Body of pancreas (tissue), 4 donors: Measurements from ENCODE around the gene LRRC7. TPM values are rescaled to one million over a fixed set of nuclear protein-coding genes. Genes with fewer than 3 reads are reported as not detected.
"Not testable (repeated sequence)": the region's sequence is repeated elsewhere in the genome, so short reads cannot be mapped to it uniquely, and the experiment has no call there.

ENCODE experiments used
- ATAC-seq: fragments of 150-250 bp; one replicate; pipeline ENCODE4 v1.9.1; 2016
- DNase-seq, 4 donors: peaks; one replicate each; pipeline ENCODE4 v3.0.0-alpha.2; 2019
- H3K27ac ChIP-seq, 4 donors: fragments of 200-600 bp; sonication (generic); 1 replicate in 3 of 4; 2 replicates in 1 of 4; pipeline versions ENCODE4 v1.5.1 to v1.6.1; 2016 to 2019; ENCODE audit warnings: mild to moderate bottlenecking in 1 of 4, mixed read lengths in 1 of 4, moderate library complexity in 1 of 4
- H3K27me3 ChIP-seq, 2 donors: fragments of 200-600 bp; sonication (generic); one replicate each; pipeline ENCODE4 v1.6.0; 2016; ENCODE audit warnings: mild to moderate bottlenecking in 1 of 2
- H3K36me3 ChIP-seq, 2 donors: fragments of 200-600 bp; sonication (generic); replicated peaks in 1 of 2; 2 replicates each; pipeline ENCODE4 v1.5.1; 2016; ENCODE audit warnings: low read depth in 2 of 2; ENCODE audit not compliant: insufficient read depth in 1 of 2
- H3K4me1 ChIP-seq: fragments of 200-600 bp; sonication (generic); one replicate; pipeline ENCODE4 v1.6.0; 2016
- H3K4me3 ChIP-seq, 2 donors: fragments of 200-600 bp; sonication (generic); 1 replicate in 1 of 2; 2 replicates in 1 of 2; pipeline ENCODE4 v1.5.1; 2016 to 2019
- H3K9me3 ChIP-seq, 3 donors: fragments of 200-600 bp; sonication (generic); 1 replicate in 2 of 3; 2 replicates in 1 of 3; pipeline ENCODE4 v1.5.1; 2016
- POLR2A ChIP-seq, 3 donors: fragments of 450-650 bp; IDR thresholded peaks; one replicate each; pipeline ENCODE4 v1.6.1; 2016; ENCODE audit warnings: antibody characterized with exemption in 3 of 3, mild to moderate bottlenecking in 2 of 3
- WGBS, 2 donors: methylation state at CpG; one replicate each; pipeline ENCODE4 v1.1.5; 2017; 5-methylcytosine and 5-hydroxymethylcytosine counted together
- intact Hi-C: fragments of 100-400 bp; cut with DNase I; formaldehyde crosslinking; loops from one replicate; pipeline ENCODE4 v1.15.1; 2023
- total RNA-seq, 2 donors: library from RNA; depleted of rRNA; stranded (reverse); fragments of >200 nt; gene quantifications; one replicate each; pipeline ENCODE4 v1.1.0, GENCODE V29; 2016
- TF ChIP-seq, protein P1 (sequence below), 7 experiments: fragments of 450-650 bp in 4 of 7; fragments of 200-600 bp in 3 of 7; sonication (generic) in 3 of 7; IDR thresholded peaks; one replicate each; pipeline ENCODE4 v1.5.1; 2016 to 2019; ENCODE audit warnings: antibody characterized with exemption in 7 of 7

LRRC7 gene
- total RNA-seq, 2 donors from 2014 or later: 1.3 to 2.6 TPM

DNA sequence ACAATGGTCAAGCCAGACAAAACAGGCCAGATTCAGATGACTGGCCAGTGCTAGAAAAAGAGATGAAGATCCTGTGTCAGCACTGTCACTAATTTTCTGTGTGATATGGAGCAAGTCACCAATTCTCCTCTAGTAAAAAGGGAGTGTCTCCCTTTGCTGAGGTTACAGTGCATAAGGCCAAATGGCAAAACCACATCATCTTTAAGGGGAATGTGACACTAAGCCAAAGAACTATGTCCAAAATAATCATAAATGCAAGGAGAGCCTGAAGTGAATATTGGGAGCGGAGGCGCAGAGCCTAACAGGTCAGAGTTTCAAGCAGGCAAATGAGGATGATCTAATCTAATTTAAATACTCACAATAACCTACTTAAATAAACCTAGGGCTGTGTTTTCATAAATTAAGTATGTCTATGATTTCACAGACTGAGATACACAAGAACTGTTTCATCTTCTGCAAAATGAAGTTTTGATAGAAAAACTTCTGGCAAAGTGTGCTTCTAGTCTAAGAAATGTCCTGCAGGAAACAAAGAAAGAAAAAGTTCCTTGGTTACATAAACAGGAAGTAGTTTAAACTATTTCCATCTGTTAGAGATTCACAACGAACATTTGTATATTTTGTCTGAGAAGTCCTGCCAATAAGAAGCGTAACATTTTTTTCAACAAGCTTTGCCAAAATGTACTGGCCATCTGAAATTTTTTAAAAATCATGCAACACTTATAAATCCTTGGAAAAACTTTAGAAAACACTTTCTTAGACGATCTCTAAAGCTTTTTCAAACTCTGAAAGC is 347.4 kb downstream of the LRRC7 start:
- intact Hi-C loops: no loop called here
- H3K36me3 ChIP-seq: no peaks in the 10 kb centered on the region
- 53 to 59% methylated on average over 5 of the region's 5 CpGs for WGBS, 2 donors
- no peak for ATAC-seq
- H3K27me3 ChIP-seq: no peaks in the 10 kb centered on the region
- no peaks in the 10 kb centered on the region for H3K4me1 ChIP-seq
- TF ChIP-seq, protein P1, sequence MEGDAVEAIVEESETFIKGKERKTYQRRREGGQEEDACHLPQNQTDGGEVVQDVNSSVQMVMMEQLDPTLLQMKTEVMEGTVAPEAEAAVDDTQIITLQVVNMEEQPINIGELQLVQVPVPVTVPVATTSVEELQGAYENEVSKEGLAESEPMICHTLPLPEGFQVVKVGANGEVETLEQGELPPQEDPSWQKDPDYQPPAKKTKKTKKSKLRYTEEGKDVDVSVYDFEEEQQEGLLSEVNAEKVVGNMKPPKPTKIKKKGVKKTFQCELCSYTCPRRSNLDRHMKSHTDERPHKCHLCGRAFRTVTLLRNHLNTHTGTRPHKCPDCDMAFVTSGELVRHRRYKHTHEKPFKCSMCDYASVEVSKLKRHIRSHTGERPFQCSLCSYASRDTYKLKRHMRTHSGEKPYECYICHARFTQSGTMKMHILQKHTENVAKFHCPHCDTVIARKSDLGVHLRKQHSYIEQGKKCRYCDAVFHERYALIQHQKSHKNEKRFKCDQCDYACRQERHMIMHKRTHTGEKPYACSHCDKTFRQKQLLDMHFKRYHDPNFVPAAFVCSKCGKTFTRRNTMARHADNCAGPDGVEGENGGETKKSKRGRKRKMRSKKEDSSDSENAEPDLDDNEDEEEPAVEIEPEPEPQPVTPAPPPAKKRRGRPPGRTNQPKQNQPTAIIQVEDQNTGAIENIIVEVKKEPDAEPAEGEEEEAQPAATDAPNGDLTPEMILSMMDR (IDR thresholded peaks at IDR 0.05): no peak
- TF ChIP-seq POLR2A (IDR thresholded peaks at IDR 0.05): no peak
- no peaks in the 10 kb centered on the region for H3K9me3 ChIP-seq
- H3K27ac ChIP-seq: no peak overlapping the region
- no peak for DNase-seq
- no peak overlapping the region for H3K4me3 ChIP-seq

DNA sequence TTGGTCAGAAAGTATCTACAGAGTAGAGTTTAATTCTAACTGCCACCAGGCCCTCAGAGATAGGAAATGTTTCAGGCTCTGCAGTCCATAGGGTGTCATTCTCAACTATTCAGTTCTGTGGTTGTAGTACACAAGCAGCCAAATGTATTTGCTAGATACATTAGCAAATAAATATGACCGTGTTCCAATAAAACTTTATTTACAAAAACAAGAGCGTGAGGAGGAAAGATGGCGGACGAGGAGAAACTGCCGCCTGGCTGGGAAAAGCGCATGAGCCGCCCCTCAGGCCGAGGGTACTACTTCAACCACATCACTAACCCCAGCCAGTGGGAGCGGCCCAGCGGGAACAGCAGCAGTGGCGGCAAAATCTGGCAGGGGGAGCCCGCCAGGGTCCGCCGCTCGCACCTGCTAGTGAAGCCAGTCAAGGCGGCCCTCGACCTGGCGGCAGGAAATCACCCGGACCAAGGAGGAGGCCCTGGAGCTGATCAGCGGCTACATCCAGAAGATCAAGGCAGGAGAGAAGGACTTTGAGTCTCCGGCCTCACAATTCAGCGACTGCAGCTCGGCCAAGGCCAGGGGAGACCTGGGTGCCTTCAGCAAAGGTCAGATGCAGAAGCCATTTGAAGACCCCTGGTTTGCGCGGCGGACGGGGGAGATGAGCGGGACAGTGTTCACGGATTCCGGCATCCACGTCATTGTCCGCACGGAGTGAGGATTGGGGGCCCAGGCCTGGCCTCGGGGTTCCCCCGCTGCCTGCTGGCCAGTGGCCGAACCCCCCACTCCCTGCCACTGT is 351.6 kb downstream of the LRRC7 start:
- Histone ChIP-seq H3K4me1 (no peaks in the 10 kb centered on the region), H3K27me3 (no peaks in the 10 kb centered on the region), H3K4me3 (no peak overlapping the region), H3K36me3 (no peaks in the 10 kb centered on the region), H3K27ac (no peak overlapping the region), H3K9me3 (no peaks in the 10 kb centered on the region)
- no peak for TF ChIP-seq POLR2A (IDR thresholded peaks at IDR 0.05)
- DNase-seq (no peak), ATAC-seq (no peak)
- WGBS, 2 donors: 82 to 91% methylated on average over 33 to 35 of the region's 36 CpGs
- intact Hi-C loops: no loop called here

DNA sequence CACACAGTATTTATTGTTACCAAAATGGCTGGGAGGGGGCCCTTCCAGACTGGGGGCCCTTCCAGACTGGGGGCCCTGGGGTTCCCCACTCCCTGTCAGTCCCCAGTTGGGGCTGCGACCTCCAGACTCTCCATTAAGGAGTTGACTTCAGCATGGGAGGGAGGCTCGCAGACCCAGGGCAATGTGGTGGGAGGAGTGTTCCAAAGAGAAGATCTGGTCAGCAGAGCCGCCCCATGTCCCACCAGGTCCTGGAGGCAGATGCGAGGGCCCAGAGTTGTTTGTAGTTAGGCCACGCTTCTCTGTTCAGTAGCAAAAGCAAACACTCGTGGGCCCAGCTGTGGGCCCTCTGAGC is 352.2 kb downstream of the LRRC7 start:
- no peaks in the 10 kb centered on the region for H3K9me3 ChIP-seq
- H3K27ac ChIP-seq: no peak overlapping the region
- TF ChIP-seq POLR2A (IDR thresholded peaks at IDR 0.05): no peak
- TF ChIP-seq, protein P1 (IDR thresholded peaks at IDR 0.05): no peak
- DNase-seq (no peak), ATAC-seq (no peak)
- 61 to 64% methylated on average over 5 to 6 of the region's 6 CpGs for WGBS, 2 donors
- no peaks in the 10 kb centered on the region for H3K27me3 ChIP-seq
- no peaks in the 10 kb centered on the region for H3K36me3 ChIP-seq
- intact Hi-C loops: no loop called here
- no peaks in the 10 kb centered on the region for H3K4me1 ChIP-seq
- no peak overlapping the region for H3K4me3 ChIP-seq

DNA sequence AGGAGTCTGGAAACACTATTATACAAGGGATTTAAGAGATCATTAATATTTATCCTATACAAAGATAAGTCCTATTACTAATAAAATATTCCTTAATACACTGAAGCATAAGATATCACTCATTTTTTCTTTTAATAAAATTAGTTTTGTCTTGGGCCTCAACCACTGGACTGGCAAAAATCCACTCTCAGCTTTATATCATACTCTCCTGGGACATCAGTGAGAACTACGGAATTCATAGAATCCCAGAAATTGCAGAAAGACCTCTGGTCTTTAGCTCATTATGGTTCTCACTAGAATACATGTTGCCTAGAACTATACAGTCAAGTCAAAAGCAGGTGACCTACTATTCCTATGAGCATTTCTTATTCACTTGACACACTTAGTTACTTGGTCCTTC is 352.7 kb downstream of the LRRC7 start:
- H3K4me1 ChIP-seq: no peaks in the 10 kb centered on the region
- ATAC-seq (no peak), DNase-seq (no peak)
- no peak overlapping the region for H3K4me3 ChIP-seq
- no peaks in the 10 kb centered on the region for H3K27me3 ChIP-seq
- intact Hi-C loops: no loop called here
- no peaks in the 10 kb centered on the region for H3K36me3 ChIP-seq
- TF ChIP-seq, protein P1 (IDR thresholded peaks at IDR 0.05): no peak
- no peak for TF ChIP-seq POLR2A (IDR thresholded peaks at IDR 0.05)
- H3K27ac ChIP-seq: no peak overlapping the region
- WGBS, 2 donors: 72% methylated on average over 1 of the region's 1 CpG
- no peaks in the 10 kb centered on the region for H3K9me3 ChIP-seq

DNA sequence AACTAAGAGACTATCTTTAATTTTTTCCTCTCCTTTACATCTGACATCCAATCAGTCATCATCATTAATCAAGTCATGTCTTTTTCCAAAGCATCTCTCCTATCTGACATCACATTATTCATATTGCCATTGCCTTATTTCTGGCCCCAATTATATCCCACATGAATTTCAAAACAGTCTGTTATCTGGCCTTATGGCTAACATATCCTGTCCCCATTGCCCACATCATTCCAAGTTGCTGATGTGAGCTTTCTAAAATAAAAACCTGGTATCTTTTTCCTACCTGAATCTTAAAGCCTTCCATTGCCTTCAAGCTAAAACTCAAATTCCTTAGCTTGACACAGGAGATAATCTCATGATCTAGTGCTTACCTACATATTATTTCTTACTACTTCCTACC is 353.8 kb downstream of the LRRC7 start:
- H3K36me3 ChIP-seq: no peaks in the 10 kb centered on the region
- DNase-seq (no peak), ATAC-seq (no peak)
- no peak overlapping the region for H3K27ac ChIP-seq
- TF ChIP-seq, protein P1 (IDR thresholded peaks at IDR 0.05): no peak
- no peak for TF ChIP-seq POLR2A (IDR thresholded peaks at IDR 0.05)
- no peaks in the 10 kb centered on the region for H3K9me3 ChIP-seq
- no peaks in the 10 kb centered on the region for H3K4me1 ChIP-seq
- H3K4me3 ChIP-seq: no peak overlapping the region
- intact Hi-C loops: no loop called here
- no peaks in the 10 kb centered on the region for H3K27me3 ChIP-seq

DNA sequence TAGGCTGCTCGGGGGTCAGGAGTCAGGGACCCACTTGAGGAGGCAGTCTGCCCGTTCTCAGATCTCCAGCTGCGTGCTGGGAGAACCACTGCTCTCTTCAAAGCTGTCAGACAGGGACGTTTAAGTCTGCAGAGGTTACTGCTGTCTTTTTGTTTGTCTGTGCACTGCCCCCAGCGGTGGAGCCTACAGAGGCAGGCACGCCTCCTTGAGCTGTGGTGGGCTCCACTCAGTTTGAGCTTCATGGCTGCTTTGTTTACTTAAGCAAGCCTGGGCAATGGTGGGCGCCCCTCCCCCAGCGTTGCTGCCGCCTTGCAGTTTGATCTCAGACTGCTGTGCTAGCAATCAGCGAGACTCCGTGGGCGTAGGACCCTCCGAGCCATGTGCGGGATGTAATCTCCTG is 360.5 kb downstream of the LRRC7 start:
- H3K27me3 ChIP-seq, H3K4me3 ChIP-seq, H3K36me3 ChIP-seq, H3K9me3 ChIP-seq, H3K4me1 ChIP-seq, ATAC-seq, H3K27ac ChIP-seq, intact Hi-C loops, DNase-seq: not testable (repeated sequence)
- WGBS, 2 donors: 65% methylated on average over 13 of the region's 14 CpGs; no CpG with 5 or more reads in 1 of the 2 donors
